Heart left ventricle (tissue), 16 donors: ENCODE results near the gene KLHL22. TPM values are rescaled to one million over a fixed set of nuclear protein-coding genes. Genes with fewer than 3 reads are reported as not detected.
"Not testable (repeated sequence)": the region's sequence is repeated elsewhere in the genome, so short reads cannot be mapped to it uniquely, and the experiment has no call there.

ENCODE experiments used
- ATAC-seq, 4 donors: fragments of 200-7000 bp; cut with Tn5 transposase; one replicate each; pipeline ENCODE4 v1.9.1; 2020 to 2022; ENCODE audit warnings: moderate library complexity in 4 of 4, mild to moderate bottlenecking in 3 of 4, moderate number of reproducible peaks in 1 of 4
- DNase-seq, 5 donors: peaks; one replicate each; pipeline ENCODE4 v3.0.0-alpha.2; 2020
- H3K27ac ChIP-seq, 12 donors: fragments of 200-600 bp; sonication (generic) in 4 of 12; one replicate each; pipeline versions ENCODE4 v1.5.0 to v1.8.0; 2016 to 2022; ENCODE audit warnings: mild to moderate bottlenecking in 2 of 12
- H3K27me3 ChIP-seq, 9 donors: fragments of 200-600 bp; sonication (generic) in 2 of 9; one replicate each; pipeline versions ENCODE4 v1.5.1 to v1.8.0; 2016 to 2022; ENCODE audit warnings: mild to moderate bottlenecking in 3 of 9
- H3K36me3 ChIP-seq, 9 donors: fragments of 200-600 bp; sonication (generic) in 2 of 9; one replicate each; pipeline versions ENCODE4 v1.5.0 to v1.8.0; 2018 to 2022; ENCODE audit warnings: mild to moderate bottlenecking in 2 of 9
- H3K4me1 ChIP-seq, 12 donors: fragments of 200-600 bp; sonication (generic) in 4 of 12; one replicate each; pipeline versions ENCODE4 v1.5.0 to v1.8.0; 2016 to 2022; ENCODE audit warnings: mild to moderate bottlenecking in 3 of 12
- H3K4me3 ChIP-seq, 12 donors: fragments of 200-600 bp; sonication (generic) in 4 of 12; one replicate each; pipeline versions ENCODE4 v1.5.0 to v1.8.0; 2017 to 2022; ENCODE audit warnings: mild to moderate bottlenecking in 9 of 12, moderate library complexity in 4 of 12
- H3K9me3 ChIP-seq, 12 donors: fragments of 200-600 bp; sonication (generic) in 4 of 12; one replicate each; pipeline versions ENCODE4 v1.5.0 to v1.8.0; 2016 to 2022; ENCODE audit warnings: mild to moderate bottlenecking in 1 of 12
- POLR2A ChIP-seq, 2 donors: fragments of 450-650 bp; IDR thresholded peaks; one replicate each; pipeline ENCODE4 v1.6.1; 2017; ENCODE audit warnings: antibody characterized with exemption in 2 of 2, mild to moderate bottlenecking in 2 of 2, moderate library complexity in 2 of 2
- WGBS, 4 donors: extraction: QIAGEN DNeasy Blood & Tissue Kit in 2 of 4; methylation state at CpG; one replicate each; pipeline versions ENCODE4 v1.1.5 to v1.1.7; 2013 to 2018; 5-methylcytosine and 5-hydroxymethylcytosine counted together
- intact Hi-C, 10 donors: fragments of 100-400 bp; cut with DNase I; formaldehyde crosslinking; loops; one replicate each; pipeline versions ENCODE4 v1.11.1 to v1.14.2; 2022
- long read RNA-seq, 3 donors: library from polyadenylated mRNA; unstranded; transcript quantifications; one replicate each; pipeline ENCODE4 v2.0.0, GENCODE V29; 2020 to 2021
- polyA plus RNA-seq, 2 donors: library from polyadenylated mRNA; stranded (reverse); fragments of 200-250 nt; gene quantifications; one replicate each; pipeline ENCODE4 v1.2.3, GENCODE V29; 2013
- total RNA-seq, 9 donors: library from RNA; depleted of rRNA in 2 of 9; stranded (reverse); fragments of >200 nt in 2 of 9; fragmentation: NEBNext Ultra II Directional in 3 of 9; extraction: Animal tissue kit (Norgen Biotek cat#: 25700) in 3 of 9; gene quantifications; one replicate each; pipeline versions ENCODE4 v1.1.0 to v1.2.4, GENCODE V29; 2016 to 2023
- TF ChIP-seq, protein P1 (sequence below), 12 donors: fragments of 200-600 bp; sonication (generic) in 4 of 12; IDR thresholded peaks; one replicate each; pipeline versions ENCODE4 v1.5.0 to v1.8.0; 2018 to 2022; ENCODE audit warnings: antibody characterized with exemption in 12 of 12, mild to moderate bottlenecking in 5 of 12
- donor health status: ischemic (EF 13 %, LVEDD 7.1; RV severe dilation, severe dysfunction).
- donor health status: healthy with polysubstance abuse.
- donor health status: DM: no; HTN: yes; CAD: no.
- donor health status: DM: no; HTN: no; CAD: no.
- donor health status: ischemic (EF 25% LVEDD 6.9; RV normal size, moderate dysfunction).
- donor health status: ischemic (EF 25% LVEDD 5.7; RV mildly dilated, moderate dysfunction).
- donor health status: healthy.
- donor health status: DM: yes; HTN: yes; CAD: no.
- donor health status: ischemic (EF 35%, LVEDD 5.7; RV mildly dilated, moderate dysfunction).
- donor health status: nonischemic (EF 11% LVEDD 7.7; RV severe dilation, severe dysfunction).
- donor health status: DM: yes; HTN: yes; CAD: no.
- donor health status: PGD.
- donor health status: ischemic (EF 29% LVEDD 5.4; RV normal size, mild dysfunction).
- donor health status: nonischemic (EF 23%, LVEDD 6.1; RV moderate dilation, normal function).

KLHL22 gene, protein sequence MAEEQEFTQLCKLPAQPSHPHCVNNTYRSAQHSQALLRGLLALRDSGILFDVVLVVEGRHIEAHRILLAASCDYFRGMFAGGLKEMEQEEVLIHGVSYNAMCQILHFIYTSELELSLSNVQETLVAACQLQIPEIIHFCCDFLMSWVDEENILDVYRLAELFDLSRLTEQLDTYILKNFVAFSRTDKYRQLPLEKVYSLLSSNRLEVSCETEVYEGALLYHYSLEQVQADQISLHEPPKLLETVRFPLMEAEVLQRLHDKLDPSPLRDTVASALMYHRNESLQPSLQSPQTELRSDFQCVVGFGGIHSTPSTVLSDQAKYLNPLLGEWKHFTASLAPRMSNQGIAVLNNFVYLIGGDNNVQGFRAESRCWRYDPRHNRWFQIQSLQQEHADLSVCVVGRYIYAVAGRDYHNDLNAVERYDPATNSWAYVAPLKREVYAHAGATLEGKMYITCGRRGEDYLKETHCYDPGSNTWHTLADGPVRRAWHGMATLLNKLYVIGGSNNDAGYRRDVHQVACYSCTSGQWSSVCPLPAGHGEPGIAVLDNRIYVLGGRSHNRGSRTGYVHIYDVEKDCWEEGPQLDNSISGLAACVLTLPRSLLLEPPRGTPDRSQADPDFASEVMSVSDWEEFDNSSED
- total RNA-seq: 10 to 100 TPM; 10.2 to 23.6 (median 17.1) TPM
- polyA plus RNA-seq: 10 to 100 TPM; 11.3 to 14.3 TPM
- long read RNA-seq, donor 1, transcript KLHL22-201 (7 exons, 2,616 nt): major isoform, 8 of 31 reads
- long read RNA-seq, donor 1, partial matches to known transcripts: 13 of 31 reads
- long read RNA-seq, donor 1, other reads (novel, unspliced or antisense): 10 of 31 reads
- long read RNA-seq, donor 2, transcript KLHL22-201 (7 exons, 2,616 nt): major isoform, 59 of 94 reads
- long read RNA-seq, donor 2, partial matches to known transcripts: 14 of 94 reads
- long read RNA-seq, donor 2, other reads (novel, unspliced or antisense): 21 of 94 reads
- long read RNA-seq, donor 3, transcript KLHL22-201 (7 exons, 2,616 nt): major isoform, 8 of 14 reads
- long read RNA-seq, donor 3, partial matches to known transcripts: 2 of 14 reads
- long read RNA-seq, donor 3, other reads (novel, unspliced or antisense): 4 of 14 reads

DNA sequence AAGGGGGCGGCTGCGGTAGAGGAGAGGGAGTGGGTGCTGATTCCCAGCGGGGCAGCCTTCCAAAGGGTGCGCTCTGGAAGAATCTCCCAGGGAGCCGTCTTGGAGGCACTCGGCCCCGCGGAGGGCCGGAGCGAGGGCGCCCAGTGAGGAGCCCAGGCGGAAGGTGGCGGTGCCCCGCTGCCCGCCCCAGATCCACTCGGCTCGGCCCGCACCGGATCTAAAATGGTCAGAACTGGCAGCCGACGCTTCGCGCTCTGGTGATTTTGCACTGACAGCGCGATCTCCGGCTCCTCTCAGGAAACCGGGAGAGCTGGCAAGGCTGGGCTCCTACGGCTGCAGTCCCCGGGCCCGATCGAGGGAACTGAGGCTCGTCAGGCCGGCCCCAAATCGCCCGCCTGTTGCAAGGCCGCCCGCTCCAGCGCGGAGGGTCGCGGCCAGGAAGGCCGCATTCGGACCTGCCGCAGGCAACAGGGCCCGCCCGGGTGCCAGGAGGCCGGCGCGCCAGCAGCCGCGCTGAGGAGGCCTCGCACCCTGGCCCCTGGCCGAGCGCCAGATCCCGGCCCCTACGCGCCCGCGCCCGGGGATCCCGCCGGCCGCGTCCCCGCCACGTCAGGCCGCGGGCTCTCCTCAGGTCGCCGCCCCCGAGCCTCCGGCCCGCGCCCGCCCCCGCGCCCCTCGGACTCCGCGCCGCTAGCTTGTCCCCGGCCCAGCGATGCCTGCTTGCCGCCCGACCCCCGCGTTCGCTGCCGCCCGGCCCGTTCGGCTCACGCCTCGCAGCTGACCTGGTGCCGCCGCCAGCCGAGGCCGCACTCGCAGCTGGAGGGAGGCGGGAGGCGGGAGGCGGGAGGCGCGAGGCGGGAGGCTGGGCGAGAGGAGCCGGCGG, at the start of gene KLHL22:
TSS of gene KLHL22 (minus strand) at position 818 of the 883 bp plus-strand sequence. CDS start 6,584 bp downstream, outside the sequence.
- Histone ChIP-seq H3K27me3 (no peaks in the 10 kb centered on the region), H3K4me3 (peak within 1 kb of the TSS; percentile 69 to 97 (median 82)), H3K9me3 (no peaks in the 10 kb centered on the region), H3K27ac (peak within 1 kb of the TSS; percentile 79 to 99 (median 94)), H3K36me3 (peaks cover 0 to 6% (median 0%) of the 10 kb centered on the region in 9 donors), H3K4me1 (peaks cover 0 to 23% (median 16%) of the 10 kb centered on the region in 12 donors)
- intact Hi-C loops: loop anchor here in 5 of 10 donors (5.0 kb wide), 2 partner anchors 73 to 78 kb away; no protein-coding TSS in a partner anchor
- DNase-seq (peak; percentile 30 to 76 (median 47)), ATAC-seq (peak in 3 of 4 donors; percentile 4 to 45 (median 40))
- TF ChIP-seq, protein P1, sequence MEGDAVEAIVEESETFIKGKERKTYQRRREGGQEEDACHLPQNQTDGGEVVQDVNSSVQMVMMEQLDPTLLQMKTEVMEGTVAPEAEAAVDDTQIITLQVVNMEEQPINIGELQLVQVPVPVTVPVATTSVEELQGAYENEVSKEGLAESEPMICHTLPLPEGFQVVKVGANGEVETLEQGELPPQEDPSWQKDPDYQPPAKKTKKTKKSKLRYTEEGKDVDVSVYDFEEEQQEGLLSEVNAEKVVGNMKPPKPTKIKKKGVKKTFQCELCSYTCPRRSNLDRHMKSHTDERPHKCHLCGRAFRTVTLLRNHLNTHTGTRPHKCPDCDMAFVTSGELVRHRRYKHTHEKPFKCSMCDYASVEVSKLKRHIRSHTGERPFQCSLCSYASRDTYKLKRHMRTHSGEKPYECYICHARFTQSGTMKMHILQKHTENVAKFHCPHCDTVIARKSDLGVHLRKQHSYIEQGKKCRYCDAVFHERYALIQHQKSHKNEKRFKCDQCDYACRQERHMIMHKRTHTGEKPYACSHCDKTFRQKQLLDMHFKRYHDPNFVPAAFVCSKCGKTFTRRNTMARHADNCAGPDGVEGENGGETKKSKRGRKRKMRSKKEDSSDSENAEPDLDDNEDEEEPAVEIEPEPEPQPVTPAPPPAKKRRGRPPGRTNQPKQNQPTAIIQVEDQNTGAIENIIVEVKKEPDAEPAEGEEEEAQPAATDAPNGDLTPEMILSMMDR (IDR thresholded peaks at IDR 0.05): peak in 1 of 12 donors; percentile 3
- TF ChIP-seq POLR2A (IDR thresholded peaks at IDR 0.05): peak in 1 of 2 donors; percentile 23
- whole genome bisulfite sequencing, 4 donors: 1 to 2% (median 1%) methylated on average over 27 to 108 of the region's 108 CpGs

DNA sequence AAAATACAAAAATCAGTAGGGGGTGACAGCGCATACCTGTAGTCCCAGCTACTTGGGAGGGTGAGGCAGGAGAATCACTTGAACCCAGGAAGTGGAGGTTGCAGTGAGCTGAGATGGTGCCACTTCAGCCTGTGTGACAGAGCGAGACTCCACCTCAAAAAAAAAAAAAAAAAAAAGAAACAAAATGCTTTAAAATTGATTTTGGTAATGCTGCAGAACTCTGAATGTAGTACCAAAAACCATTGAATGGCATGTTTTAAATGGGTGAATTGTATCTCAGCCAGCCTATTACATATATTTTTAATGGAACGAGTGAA, 49.7 kb upstream of the KLHL22 start:
- intact Hi-C loops: not testable (repeated sequence)
- H3K4me1 ChIP-seq: peaks cover 0 to 48% (median 29%) of the 10 kb centered on the region in 12 donors

DNA sequence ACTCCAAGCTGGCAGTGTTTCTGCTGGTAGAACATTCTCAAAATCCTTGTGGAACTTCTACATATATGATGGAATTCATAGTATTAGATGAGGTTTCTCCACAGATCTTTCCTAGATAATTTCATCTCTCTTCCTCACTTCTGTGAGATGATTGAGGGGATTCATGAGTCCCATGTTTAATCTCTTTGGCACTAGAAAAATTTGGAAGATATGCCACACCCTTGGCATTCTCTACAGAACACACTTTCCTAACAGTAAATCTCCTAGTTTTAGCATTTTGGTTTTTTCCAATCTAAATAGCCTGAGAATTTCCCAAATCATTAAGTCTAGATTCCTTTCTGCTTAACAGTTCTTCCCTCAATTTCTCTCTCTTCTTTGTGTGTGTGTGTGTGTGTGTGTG, 47.1 kb upstream of the KLHL22 start:
- intact Hi-C loops: no loop called here
- H3K36me3 ChIP-seq: peaks cover 0 to 67% (median 38%) of the 10 kb centered on the region in 9 donors
- no peak overlapping the region for H3K27ac ChIP-seq
- DNase-seq (no peak), ATAC-seq (no peak)
- H3K4me3 ChIP-seq: no peak overlapping the region
- H3K9me3 ChIP-seq: no peaks in the 10 kb centered on the region
- H3K27me3 ChIP-seq: no peaks in the 10 kb centered on the region
- TF ChIP-seq POLR2A (IDR thresholded peaks at IDR 0.05): no peak
- TF ChIP-seq, protein P1 (IDR thresholded peaks at IDR 0.05): no peak
- peaks cover 0 to 35% (median 13%) of the 10 kb centered on the region in 12 donors for H3K4me1 ChIP-seq

More for the DNA sequence above, 49.7 kb upstream of the KLHL22 start:
- not testable (repeated sequence) for H3K4me3 ChIP-seq, DNase-seq, H3K27ac ChIP-seq, H3K9me3 ChIP-seq, ATAC-seq, H3K27me3 ChIP-seq
- peaks cover 0 to 41% (median 16%) of the 10 kb centered on the region in 9 donors for H3K36me3 ChIP-seq
- WGBS, 4 donors: 82 to 97% (median 95%) methylated on average over 3 of the region's 3 CpGs

DNA sequence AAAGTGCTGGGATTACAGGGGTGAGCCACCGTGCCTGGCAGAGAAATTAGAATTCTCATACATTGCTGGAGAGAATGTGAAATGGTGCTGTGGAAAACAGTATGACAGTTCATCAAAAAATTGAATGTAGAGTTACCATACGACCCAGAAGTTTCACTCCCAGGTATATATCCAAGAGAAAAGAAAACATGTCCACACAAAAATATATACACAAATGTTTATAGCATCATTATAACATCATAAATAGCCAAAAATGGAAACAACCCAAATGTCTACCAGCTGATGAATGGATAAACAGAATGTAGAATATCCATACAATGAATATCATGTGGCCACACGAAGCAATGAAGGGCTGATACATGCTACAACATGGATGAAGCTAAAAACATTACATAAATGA, 46.5 kb upstream of the KLHL22 start:
- H3K9me3 ChIP-seq: no peaks in the 10 kb centered on the region
- DNase-seq (no peak), ATAC-seq (no peak)
- WGBS, 4 donors: 95 to 98% (median 96%) methylated on average over 3 of the region's 3 CpGs
- intact Hi-C loops: no loop called here
- H3K27me3 ChIP-seq: no peaks in the 10 kb centered on the region
- peaks cover 0 to 73% (median 44%) of the 10 kb centered on the region in 9 donors for H3K36me3 ChIP-seq
- H3K27ac ChIP-seq: no peak overlapping the region
- no peak overlapping the region for H3K4me3 ChIP-seq
- peaks cover 0 to 42% (median 16%) of the 10 kb centered on the region in 12 donors for H3K4me1 ChIP-seq
- TF ChIP-seq, protein P1 (IDR thresholded peaks at IDR 0.05): no peak
- TF ChIP-seq POLR2A (IDR thresholded peaks at IDR 0.05): no peak

DNA sequence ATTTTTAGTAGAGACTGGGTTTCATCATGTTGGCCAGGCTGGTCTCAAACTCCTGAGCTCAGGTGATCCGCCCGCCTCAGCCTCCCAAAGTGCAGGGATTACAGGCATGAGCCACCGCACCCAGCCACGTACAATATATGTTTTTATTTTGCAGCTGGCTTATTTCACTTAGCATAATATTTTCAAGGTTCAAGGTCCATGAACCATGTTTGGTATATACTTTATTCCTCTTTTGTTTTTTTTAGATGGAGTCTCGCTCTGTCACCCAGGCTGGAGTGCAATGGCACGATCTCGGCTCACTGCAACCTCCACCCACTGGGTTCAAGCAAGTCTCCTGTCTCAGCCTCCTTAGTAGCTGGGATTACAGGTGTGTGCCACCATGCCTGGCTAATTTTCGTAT, 43.3 kb upstream of the KLHL22 start:
- H3K9me3 ChIP-seq, H3K4me3 ChIP-seq, H3K27me3 ChIP-seq, intact Hi-C loops, DNase-seq, H3K27ac ChIP-seq, ATAC-seq: not testable (repeated sequence)
- peaks cover 0 to 52% (median 29%) of the 10 kb centered on the region in 12 donors for H3K4me1 ChIP-seq
- peaks cover 0 to 70% (median 41%) of the 10 kb centered on the region in 9 donors for H3K36me3 ChIP-seq
- WGBS, 4 donors: 97 to 98% (median 97%) methylated on average over 8 of the region's 8 CpGs
